BE2C (cell line): ENCODE measurements around the gene DBR1.

Source experiments
- DNase-seq: peaks from one replicate; pipeline ENCODE4 v3.0.0-alpha.2; 2020
- H3K27me3 ChIP-seq: fragments of 250-450 bp; sonication (Bioruptor Pico); 2 replicates; pipeline ENCODE4 v1.5.1; 2020; ENCODE audit warnings: mild to moderate bottlenecking
- H3K36me3 ChIP-seq: fragments of 250-450 bp; sonication (Bioruptor Pico); 2 replicates; pipeline ENCODE4 v1.5.1; 2020; ENCODE audit warnings: mild to moderate bottlenecking
- H3K4me1 ChIP-seq: fragments of 250-450 bp; sonication (Bioruptor Pico); 2 replicates; pipeline ENCODE4 v1.5.1; 2020
- H3K4me3 ChIP-seq: 2 replicates; pipeline ENCODE4 v1.5.1; 2011; ENCODE audit warnings: low read depth, low read length
- H3K9me3 ChIP-seq: fragments of 250-450 bp; sonication (Bioruptor Pico); 2 replicates; pipeline ENCODE4 v1.5.1; 2020
- TF ChIP-seq, protein P1 (sequence below): IDR thresholded peaks from 2 replicates; pipeline ENCODE4 v1.5.1; 2012; ENCODE audit warnings: mild to moderate bottlenecking, low read depth, low read length

The DBR1 gene

DNA sequence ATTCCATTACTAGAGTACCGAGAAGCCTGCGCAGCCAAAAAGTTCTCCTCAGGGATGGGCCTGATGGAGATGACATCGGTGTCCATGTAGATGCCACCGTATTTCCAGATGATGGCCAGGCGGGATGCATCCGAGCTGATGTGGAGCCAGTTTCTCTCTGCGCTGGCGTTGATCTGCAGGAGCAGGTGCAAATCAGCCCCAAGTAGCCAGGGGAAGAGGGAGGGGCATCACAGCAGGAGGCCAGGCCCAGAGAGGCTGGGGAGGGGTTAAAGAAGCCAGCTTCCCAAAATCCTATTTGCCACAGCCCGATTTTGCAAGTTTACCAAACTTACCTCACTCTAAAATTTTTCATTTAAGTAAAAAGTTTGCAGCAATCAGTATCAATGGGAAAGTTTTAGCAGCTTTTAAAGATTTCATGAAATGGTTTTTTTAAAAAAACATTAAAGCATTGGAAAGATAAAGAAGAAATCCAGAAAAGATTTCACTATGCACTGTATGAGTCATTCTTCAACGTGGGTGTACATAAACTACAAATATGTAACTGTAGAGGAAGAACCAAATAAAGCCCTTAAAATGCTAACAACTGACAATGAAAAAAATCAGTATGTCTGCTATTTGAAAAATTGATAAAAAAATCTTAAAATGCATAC lies 49.9 kb downstream of the DBR1 start:
- DNase-seq: no peak
- TF ChIP-seq, protein P1, sequence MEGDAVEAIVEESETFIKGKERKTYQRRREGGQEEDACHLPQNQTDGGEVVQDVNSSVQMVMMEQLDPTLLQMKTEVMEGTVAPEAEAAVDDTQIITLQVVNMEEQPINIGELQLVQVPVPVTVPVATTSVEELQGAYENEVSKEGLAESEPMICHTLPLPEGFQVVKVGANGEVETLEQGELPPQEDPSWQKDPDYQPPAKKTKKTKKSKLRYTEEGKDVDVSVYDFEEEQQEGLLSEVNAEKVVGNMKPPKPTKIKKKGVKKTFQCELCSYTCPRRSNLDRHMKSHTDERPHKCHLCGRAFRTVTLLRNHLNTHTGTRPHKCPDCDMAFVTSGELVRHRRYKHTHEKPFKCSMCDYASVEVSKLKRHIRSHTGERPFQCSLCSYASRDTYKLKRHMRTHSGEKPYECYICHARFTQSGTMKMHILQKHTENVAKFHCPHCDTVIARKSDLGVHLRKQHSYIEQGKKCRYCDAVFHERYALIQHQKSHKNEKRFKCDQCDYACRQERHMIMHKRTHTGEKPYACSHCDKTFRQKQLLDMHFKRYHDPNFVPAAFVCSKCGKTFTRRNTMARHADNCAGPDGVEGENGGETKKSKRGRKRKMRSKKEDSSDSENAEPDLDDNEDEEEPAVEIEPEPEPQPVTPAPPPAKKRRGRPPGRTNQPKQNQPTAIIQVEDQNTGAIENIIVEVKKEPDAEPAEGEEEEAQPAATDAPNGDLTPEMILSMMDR: no peak
- no peaks in the 10 kb centered on the region for H3K27me3 ChIP-seq
- no peak overlapping the region for H3K4me3 ChIP-seq
- no peaks in the 10 kb centered on the region for H3K36me3 ChIP-seq
- H3K9me3 ChIP-seq: no peaks in the 10 kb centered on the region
- H3K4me1 ChIP-seq: no peaks in the 10 kb centered on the region

DNA sequence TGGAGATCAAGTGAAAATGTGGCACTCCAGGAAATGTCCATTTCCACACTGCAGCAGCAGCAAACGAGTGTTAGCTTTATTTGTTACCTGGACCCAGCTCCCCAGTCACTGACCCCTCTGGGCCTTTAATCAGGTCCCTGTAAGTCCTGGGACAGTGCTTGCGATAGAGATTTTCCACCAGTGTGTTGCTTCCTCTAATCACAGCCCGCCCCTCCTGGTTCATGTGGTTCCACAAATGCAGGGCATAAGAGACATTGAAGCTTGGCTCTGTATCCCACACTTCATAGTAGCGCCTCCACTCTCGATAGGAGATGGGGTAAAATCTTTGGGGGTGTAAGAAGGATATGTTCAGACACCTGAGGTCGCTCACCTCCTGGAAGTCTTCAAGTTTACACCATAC lies 50.5 kb downstream of the DBR1 start:
- Histone ChIP-seq H3K9me3 (no peaks in the 10 kb centered on the region), H3K4me3 (no peak overlapping the region), H3K36me3 (no peaks in the 10 kb centered on the region), H3K27me3 (no peaks in the 10 kb centered on the region), H3K4me1 (no peaks in the 10 kb centered on the region)
- no peak for DNase-seq
- TF ChIP-seq, protein P1: no peak

DNA sequence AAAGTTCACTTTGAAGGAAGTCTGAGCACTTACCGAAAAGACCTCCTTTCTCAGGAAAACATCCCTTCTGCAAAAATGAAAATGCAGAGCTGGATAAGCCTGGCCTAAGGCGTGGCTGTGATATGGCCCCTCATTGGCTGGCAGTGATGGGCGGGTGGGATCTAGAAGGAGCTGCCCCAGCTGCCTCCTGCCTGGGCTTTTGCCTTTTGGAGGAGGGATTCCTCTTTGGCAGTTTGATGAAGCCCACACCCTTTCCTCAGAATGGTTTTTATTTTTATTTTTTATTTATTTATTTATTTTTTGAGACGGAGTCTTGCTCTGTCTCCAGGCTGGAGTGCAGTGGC lies 55.3 kb downstream of the DBR1 start:
- no peak overlapping the region for H3K4me3 ChIP-seq
- H3K9me3 ChIP-seq: no peaks in the 10 kb centered on the region
- TF ChIP-seq, protein P1: no peak
- DNase-seq: no peak
- no peaks in the 10 kb centered on the region for H3K4me1 ChIP-seq
- H3K36me3 ChIP-seq: no peaks in the 10 kb centered on the region
- H3K27me3 ChIP-seq: no peaks in the 10 kb centered on the region

DNA sequence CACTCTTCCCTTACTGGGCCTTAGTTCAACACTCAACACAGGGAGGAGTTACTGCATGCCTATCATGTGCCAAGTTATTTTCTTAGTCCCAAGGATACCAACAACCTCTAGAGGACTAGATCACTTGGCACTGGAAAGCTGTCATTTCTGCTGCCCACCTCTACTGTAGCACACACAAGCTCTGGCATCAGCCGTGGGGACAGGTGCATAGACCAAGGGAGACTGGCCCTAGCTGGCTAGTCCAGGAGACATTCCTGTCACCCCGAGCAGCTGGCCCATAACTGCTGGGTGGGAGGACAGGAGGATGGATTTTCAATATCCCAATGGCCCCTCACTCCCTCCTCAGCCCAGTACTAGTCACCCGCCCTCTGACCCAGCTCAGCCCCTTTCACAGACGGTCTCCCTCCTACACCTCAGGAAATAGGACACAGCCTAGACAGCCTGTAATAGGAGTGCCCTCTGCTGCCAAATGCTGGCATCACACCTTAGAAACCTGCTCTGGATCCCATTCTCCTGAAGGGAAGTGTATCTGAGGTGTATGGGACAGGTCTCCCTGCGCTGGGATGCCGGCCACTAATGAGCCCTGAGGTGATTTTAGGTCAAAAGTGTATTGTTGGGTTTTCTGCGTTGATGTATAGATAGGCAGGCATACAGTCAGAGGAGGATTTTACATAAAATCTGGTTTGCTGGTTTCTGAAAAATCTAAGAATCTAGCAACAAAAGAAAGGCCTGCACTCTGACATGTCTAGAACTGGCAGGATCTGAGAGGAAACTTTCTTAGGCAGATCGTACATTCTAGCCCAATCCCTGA lies 55.9 kb downstream of the DBR1 start:
- DNase-seq: peak; percentile 74
- Histone ChIP-seq H3K27me3 (no peaks in the 10 kb centered on the region), H3K9me3 (no peaks in the 10 kb centered on the region), H3K4me3 (no peak overlapping the region), H3K4me1 (no peaks in the 10 kb centered on the region), H3K36me3 (no peaks in the 10 kb centered on the region)
- TF ChIP-seq, protein P1: peak; percentile 93

DNA sequence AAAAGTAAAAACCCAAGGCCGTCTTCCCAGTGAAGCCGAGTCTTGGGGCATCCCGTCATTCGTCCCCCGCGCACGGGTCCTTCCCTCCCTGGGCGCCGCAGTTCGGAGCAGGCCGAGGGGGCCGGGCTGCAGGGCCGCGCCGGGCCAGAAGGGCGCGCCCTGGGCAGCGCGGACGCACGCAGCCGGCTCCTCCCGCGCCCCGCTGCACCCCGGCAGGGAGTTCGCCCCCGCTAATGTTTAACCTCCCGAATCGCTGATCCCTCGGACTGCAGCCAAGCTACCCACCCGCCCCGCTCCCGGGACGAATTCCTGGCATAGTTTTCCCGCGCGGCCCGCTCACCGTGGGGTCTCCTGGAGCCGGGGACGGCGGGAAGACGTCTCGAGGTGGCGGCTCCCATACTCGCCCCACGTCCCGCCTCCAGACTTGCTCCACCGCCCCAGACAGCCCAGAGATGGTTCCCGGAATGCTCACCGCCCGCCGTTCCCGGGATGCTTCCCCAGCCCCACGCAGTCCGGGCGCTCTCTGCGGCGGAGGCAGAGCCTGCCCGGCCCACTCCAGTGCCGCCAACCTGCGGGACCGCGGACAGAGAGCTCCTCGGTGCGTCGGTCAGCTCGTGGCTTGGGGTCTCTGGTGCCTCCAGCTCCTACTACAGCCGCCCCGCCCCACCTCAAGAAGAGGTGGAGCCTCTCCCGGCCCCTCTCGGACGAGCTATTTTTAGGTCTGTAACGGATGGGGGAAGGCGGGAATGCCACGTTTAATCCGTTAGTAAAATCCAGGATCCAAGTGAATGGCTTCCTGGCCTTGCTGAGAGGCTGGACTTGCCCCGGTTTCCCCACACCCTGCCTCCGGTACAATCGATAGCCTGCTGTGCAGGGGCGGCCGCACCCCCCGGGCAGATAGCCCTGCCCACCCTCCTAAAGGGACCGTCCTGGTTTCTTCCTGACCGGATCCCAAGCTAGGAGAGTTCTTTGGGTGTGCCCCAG lies 59.4 kb downstream of the DBR1 start, which contains the start of gene DZIP1L:
Gene DZIP1L, minus strand, starts transcription at position 621 of the 984 bp plus-strand sequence. CDS start 11,637 bp downstream, outside the sequence.
- H3K4me1 ChIP-seq: no peaks in the 10 kb centered on the region
- no peaks in the 10 kb centered on the region for H3K9me3 ChIP-seq
- peak; percentile 73 for DNase-seq
- peak within 1 kb of the TSS; percentile 88 for H3K4me3 ChIP-seq
- H3K27me3 ChIP-seq: no peaks in the 10 kb centered on the region
- TF ChIP-seq, protein P1: no peak; the same call in 1 of the 2 replicates
- no peaks in the 10 kb centered on the region for H3K36me3 ChIP-seq
